Right ventricle myocardium inferior (tissue), 1 donor: Measurements from ENCODE around the gene EED. TPM values are rescaled to one million over a fixed set of nuclear protein-coding genes. Genes with fewer than 3 reads are reported as not detected.
A peak's percentile ranks its signal among the peaks of the same experiment; 100 is the strongest.

Source experiments
- ATAC-seq: fragments of 200-7000 bp; cut with Tn5 transposase; one replicate; pipeline ENCODE4 v1.9.1; 2020; ENCODE audit warnings: mild to moderate bottlenecking, moderate library complexity
- DNase-seq: peaks from one replicate; pipeline ENCODE4 v3.0.0; 2021; ENCODE audit errors: missing footprints
- intact Hi-C: fragments of 100-400 bp; cut with DNase I; formaldehyde crosslinking; loops from one replicate; pipeline ENCODE4 v1.11.0; 2022
- total RNA-seq: library from RNA; stranded (reverse); fragmentation: NEBNext Ultra II Directional; extraction: Animal tissue kit (Norgen Biotek cat#: 25700); gene quantifications from one replicate; pipeline ENCODE4 v1.2.1, GENCODE V29; 2021
- donor health status: DM: no; HTN: yes; CAD: no; lungs with severe emphysema.

EED gene
- total RNA-seq, 1 donor from 2014 or later: 12.7 TPM

DNA sequence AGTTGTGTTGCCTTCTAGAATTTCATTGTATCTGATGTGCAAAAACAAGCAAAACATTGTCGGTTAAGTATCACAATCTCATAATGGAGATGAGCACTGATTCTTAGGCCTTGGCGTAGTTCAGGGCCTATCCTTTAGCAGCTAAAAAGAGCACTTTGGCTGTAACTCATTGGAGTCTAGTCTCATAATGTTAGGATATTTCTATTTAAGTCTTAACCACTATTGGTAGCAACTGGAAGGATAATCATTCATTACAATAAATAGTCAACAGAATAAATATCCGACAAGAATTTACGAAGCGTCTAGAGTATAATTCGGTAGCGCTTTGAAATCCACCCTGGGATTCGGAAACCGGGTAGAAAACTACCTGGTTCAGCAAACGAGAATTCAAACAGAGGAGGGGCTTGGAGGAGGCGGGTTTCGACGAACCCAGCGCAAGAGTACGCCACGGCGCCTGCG, 461 bp upstream of the EED start:
- peak; percentile 92 for DNase-seq
- intact Hi-C loops: no loop called here
- peak; percentile 92 for ATAC-seq

DNA sequence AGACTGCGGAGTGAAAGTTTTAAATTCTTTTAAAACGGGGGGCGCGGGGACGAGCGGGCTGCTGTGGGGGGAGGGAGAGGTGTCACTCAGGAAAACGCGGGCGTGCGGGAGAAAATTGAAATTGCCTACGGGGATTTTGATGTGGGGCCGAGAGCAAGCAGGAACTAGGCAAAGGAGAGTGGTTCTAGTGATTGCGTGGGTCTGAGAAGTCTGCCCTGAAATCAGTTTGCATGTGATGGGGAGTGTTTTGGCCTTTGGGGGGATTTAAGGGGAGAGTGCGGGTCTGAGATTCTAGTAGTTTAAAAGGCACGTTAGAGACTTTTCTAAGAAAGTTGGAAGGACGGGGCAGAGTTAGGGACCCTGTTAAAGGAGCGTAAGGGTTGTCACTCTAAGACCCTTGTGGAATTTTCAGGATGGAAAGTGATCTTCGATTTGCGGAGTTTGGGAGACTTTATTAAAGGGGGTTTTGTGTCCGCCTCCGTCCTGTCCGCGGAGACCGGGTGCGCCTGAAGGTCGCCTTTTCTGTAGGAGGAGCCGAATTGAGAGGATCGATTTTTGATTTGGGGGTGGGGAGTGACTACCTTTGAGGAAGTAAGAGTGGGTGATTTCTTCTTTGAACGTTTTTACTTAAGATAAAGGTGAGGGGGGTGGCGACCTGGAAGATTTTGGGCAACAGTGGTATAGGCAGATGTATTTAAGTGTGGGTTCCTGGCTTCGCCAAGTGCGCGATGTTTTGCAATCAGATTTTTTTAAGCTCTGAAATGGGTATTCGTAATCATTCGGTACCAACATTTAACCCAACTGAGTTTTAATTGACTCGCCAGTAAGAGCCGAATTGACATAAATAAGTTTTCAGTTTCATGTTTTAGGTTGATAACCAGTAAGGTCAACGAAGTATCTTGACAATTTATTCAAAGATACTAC, 1.1 kb downstream of the EED start:
- no peak for ATAC-seq
- peak; percentile 65 for DNase-seq
- intact Hi-C loops: loop anchor here (5.0 kb wide), 1 partner anchor 57 kb away; the partner anchor contains the start of gene HIKESHI

DNA sequence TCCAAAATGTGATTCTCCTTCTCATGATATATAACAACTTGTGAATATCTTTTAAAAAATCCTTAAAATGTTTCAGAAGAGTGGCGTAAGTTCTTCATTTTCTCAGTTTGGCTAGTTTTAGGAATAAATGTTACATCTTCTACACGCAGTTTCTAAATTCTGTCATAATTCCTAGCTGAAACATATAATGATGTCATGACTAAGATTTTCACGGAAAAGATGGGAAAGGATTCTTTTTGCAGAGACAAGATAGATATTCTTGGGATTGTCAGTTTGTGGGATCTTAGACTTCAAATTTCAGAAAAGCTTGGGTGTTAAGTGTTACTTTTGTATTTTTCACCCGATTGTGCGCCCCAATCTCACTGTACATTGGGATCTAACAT, 1.7 kb downstream of the EED start:
- no peak for ATAC-seq
- no peak for DNase-seq
- intact Hi-C loops: loop anchor here (5.0 kb wide), 1 partner anchor 56 kb away; the partner anchor contains the start of gene HIKESHI

DNA sequence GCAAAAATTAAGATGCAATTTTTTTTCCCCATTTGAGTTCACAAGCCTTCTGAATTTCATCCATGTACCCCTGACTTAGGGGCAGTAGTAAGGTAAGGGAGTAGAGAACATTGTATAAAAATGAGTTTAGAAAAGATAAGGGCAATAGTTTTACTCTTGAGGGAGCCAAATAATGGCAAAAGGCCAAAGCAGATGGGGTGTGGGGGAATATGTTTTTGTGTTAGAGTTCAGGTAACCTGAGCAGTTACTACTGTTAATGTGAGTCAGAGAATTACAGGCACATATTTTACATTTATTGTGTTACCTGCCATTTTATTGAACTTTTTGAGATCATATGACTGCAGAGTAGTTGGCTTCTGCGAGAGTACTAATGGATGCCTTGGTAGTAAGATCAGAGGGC, 3.1 kb downstream of the EED start:
- no peak for DNase-seq
- ATAC-seq: no peak
- intact Hi-C loops: loop anchor here (5.0 kb wide), 1 partner anchor 55 kb away; the partner anchor contains the start of gene HIKESHI

DNA sequence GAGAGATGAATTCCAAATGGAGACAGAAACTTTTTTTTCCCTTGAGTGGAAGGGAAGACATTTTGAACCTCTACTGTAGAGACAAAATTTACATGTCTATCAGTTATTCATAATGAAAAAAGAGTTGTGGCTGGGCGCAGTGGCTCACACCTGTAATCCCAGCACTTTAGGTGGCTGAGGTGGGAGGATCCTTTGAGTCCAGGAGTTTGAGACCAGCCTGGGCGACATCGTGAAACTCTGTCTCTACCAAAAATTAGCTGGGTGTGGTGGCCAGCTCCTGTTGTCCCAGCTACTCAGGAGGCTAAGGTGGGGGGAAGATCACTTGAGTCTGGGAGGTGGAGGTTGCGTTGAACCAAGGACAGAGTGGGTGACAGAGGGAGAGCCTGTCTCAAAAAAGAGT, 4.1 kb downstream of the EED start:
- intact Hi-C loops: loop anchor here (5.0 kb wide), 1 partner anchor 54 kb away; the partner anchor contains the start of gene HIKESHI
- DNase-seq (no peak), ATAC-seq (no peak)

DNA sequence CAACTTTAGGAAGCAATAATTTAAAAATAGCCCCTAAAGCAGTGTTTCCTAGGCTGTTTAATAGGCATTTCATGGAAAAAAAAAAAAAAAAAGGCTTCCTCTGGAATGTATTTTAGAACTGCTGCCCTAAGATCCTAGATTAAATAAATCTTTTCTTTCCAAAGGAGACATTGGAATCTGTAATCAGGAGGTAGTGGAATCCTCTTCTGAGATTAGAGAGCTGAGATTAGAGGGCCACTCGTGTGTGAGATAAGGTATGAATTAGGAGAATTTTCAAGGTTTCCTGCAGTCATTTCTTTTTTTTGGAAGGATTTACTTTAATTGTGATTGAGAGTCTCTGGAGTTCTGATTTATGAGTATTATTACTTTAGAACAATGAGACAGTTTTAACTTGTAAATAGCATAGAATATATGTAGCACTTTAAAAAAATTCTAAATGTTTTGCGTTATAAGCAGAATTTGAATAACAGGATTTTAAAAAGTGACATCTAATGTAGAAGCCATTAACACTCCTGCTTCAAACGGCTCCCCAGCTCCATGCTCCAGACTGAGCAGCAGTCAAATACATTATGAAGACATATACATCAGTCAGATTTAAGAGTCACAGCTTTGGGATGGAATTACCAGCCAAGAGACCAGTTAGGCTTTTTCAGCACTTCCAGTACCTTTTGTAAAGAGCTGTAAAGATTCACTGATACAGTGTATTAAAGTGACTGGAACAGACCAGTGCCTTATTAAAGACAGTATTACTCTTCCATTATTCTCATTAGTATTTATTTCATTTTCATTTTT, 5.0 kb downstream of the EED start:
- ATAC-seq (no peak), DNase-seq (no peak)
- intact Hi-C loops: loop anchor here (5.0 kb wide), 1 partner anchor 53 kb away; the partner anchor contains the start of gene HIKESHI

DNA sequence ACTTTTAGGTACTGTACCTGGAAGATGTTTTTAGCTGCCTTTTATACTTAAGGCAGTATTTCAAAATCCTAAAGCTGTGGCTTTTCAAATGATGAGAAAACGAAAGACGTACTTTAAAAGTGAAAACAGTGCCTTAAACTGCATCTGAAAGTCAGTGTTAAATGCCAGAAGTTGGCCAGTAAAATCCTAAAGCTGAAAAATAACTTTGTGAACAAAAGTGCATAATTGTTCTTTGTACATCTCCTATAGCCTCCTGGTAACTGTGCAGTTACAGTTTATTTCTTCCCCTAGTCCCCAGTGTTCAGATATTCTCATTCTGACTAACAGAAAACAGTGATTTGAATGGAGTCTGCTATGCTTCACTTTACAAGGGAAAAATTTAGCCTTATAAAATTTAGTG, 6.8 kb downstream of the EED start:
- no peak for DNase-seq
- ATAC-seq: no peak
- intact Hi-C loops: no loop called here

DNA sequence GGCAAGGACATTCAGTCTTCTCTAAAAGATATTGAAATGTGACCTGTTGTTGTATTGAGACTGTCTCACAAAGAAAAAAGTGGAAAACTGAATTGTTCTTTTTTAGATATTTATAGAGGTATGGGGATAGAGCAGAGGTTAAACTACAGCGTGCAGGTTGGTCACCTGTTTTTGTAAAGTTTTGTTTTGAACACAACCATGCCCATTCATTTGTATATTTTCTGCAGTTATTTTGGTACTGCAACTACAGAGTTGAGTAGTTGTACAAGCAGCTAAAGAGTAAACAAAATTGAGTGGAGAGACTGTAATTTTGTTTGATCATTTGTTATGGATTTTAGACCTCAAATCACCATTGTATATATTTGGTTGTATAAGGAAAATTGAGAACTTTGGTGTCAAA, 11.3 kb downstream of the EED start:
- intact Hi-C loops: no loop called here
- no peak for ATAC-seq
- no peak for DNase-seq

DNA sequence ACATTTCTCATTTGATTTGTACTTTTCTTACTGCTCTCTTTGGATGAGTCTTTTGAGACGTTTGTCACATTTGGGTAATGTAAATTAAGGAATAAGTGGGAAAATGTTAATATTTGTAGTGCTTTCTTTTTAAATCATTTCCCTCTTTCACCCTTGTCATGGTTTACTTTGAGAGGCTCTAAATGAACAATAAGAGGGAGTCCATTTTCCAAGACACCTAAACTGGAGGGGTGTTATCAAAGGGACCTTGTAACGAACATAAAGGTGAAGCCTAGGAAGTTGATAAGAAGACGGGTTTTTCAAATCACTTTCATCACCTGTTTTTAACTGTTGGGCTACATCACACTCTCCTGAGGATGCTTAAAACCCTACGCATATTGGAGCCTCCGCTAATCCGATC, 12.1 kb downstream of the EED start:
- intact Hi-C loops: no loop called here
- DNase-seq (no peak), ATAC-seq (no peak)

DNA sequence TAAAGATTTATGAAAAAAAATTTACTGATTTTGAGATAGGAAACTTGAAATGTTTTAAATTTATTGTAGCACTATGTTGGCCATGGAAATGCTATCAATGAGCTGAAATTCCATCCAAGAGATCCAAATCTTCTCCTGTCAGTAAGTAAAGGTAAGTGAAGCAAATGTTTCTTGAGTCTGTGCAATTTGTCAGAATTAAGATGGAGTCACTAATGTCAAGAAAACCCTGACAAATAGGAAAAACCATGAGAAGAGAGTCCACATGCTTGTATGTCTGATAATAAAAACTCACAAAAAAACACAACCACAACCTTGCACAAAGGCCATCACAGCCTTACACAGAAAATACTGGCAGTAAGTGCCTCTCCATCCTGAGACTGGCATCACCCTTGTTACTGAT, 12.9 kb downstream of the EED start:
- ATAC-seq (no peak), DNase-seq (no peak)
- intact Hi-C loops: no loop called here

DNA sequence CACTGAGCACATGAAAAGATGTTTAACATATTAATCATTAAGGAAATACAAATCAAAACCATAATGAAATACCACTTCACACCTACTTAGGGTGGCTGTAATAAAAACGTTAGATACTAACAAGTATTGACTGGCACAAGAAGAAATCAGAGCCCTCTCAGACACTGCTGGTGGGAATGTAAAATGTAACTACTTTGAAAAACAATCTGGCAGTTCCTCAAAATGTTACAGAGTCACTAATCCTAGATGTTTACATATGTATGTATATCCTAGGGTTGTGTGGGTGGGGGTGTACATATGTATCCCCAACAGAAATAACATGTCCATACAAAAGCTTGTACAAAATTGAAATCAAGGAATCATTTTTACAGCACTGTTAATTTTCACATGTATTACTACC, 15.2 kb downstream of the EED start:
- DNase-seq (no peak), ATAC-seq (no peak)
- intact Hi-C loops: no loop called here

DNA sequence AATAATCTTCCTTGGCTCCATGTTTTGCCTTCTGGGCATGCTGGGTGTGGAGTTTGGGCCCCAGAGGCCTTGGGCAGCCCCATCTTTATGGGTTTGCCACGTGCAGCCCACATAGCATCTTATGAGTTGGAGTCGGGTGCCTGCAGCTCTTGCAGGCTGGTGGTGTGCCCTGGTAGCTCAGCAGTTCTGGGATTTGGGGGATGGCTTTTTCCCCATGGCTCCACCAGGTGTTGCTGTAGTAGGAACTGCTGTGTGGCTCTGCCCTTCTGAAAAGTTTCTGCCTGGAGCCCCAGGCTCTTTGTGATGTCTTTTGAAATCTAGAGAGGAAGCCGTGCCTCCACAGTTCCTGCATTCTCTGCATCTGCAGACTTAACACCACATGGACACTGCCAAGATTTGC, 16.8 kb downstream of the EED start:
- ATAC-seq: no peak
- intact Hi-C loops: no loop called here
- peak; percentile 37 for DNase-seq

DNA sequence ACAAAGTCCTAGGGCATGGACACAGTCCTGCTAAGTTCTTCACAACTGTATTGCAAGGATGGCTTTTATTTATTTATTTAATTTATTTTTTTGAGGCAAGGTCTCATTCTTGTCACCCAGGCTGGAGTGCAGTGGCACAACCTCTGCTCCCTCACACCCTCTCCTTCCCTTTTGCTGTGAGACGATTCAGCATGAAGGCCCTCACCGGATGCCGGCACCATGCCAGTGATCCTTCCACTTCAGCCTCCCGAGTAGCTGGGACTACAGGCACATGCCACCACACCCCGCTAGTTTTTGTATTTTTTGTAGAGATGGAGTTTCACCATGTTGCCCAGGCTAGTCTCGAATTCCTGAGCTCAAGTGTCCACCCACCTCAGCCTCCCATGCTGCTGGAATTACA, 17.8 kb downstream of the EED start:
- intact Hi-C loops: no loop called here
- no peak for DNase-seq
- ATAC-seq: no peak

DNA sequence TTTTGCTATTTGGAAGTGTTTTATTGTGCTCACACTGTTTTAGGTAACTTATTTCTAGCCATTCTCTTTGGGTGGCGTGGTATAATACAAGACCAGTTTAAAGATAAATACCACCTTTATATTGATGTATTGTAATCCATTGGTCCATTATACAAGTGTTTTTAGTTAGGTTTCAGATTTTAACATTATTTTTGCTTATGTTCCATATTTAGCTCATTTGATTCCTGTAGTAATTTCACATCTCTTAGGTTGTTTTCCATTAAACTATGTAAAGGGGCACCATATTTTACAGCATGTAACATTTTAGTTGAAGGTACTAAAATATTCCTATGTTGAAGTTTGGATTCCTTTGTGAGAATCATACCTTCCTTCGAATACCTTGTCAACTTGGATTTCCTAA, 20.1 kb downstream of the EED start:
- intact Hi-C loops: no loop called here
- ATAC-seq (no peak), DNase-seq (no peak)

DNA sequence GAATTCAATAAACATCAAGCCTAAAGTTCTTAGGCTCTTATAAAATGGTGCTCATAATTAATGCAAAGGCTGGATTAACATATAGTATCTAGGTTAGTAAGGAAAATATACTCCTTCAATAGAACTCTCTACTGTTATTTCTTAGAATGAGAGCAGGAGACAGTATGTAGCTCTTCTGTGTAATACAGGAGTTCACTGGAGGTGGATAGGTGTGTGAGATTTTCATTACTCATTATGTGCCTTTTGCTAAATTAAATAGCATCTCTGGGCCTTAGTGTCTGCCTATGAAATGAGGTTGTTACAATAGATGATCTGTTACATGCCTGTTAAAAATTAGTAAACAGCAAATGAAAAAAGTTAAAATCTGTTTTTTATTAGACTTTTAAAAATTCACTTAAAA, 20.6 kb downstream of the EED start:
- ATAC-seq: no peak
- intact Hi-C loops: no loop called here
- DNase-seq: no peak

DNA sequence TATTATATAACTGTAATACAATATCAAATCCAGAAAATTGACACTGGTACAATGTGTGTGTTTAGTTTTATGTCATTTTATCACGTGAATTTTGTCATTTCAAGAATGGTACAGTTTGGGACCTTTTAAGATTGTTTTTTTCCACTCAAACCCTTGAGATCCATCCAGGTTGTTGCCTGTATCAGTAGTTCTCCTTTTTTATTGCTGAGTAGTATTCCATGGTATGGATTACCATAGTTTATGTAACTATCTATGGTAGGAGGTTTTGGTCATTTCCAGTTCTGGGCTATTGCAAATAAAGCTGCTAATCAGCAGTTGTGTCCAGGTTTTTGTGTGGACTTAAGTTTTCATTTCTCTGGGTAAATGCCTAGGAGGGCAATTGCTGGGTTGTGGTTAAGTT, 25.1 kb downstream of the EED start:
- no peak for ATAC-seq
- intact Hi-C loops: no loop called here
- DNase-seq: no peak

DNA sequence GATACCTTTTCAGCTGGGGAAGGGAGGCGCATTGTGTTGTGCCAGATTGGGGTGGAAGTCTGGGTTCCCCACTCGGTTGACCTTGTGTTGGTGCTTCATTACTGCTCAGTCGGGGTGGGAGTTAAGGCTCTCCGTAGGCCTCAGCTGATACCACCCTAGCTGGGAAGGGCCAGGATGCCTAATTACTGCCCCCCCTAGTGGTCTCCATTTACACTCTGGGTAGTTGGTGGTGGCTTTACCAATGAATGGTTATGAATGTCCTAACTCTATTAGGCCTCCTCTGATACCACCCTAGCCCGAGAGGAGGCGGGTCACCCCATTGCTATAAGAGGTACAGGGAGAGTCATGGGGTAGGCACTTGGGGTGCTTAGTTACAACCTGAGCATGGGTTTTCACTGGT, 29.9 kb downstream of the EED start:
- ATAC-seq (no peak), DNase-seq (no peak)
- intact Hi-C loops: no loop called here

DNA sequence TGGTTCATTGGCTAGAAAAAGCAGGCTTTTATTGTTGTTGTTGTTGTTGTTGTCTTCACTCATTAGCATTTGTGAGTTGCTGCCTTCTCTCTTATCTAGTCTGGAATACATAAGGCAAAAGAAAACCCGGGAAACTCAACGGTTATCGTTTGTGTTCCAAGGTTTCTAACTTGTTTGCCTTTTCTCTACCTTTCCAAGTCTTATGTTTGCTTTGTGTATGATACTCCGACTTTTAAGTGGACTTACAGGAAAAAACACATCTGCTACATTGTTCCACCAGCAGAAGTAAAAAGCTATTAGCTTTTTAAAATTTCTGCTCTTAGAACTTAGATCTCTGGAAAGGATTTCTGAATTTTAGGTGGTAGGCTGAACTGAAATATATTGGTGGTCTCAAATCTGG, 30.4 kb downstream of the EED start:
- no peak for DNase-seq
- intact Hi-C loops: no loop called here
- no peak for ATAC-seq

DNA sequence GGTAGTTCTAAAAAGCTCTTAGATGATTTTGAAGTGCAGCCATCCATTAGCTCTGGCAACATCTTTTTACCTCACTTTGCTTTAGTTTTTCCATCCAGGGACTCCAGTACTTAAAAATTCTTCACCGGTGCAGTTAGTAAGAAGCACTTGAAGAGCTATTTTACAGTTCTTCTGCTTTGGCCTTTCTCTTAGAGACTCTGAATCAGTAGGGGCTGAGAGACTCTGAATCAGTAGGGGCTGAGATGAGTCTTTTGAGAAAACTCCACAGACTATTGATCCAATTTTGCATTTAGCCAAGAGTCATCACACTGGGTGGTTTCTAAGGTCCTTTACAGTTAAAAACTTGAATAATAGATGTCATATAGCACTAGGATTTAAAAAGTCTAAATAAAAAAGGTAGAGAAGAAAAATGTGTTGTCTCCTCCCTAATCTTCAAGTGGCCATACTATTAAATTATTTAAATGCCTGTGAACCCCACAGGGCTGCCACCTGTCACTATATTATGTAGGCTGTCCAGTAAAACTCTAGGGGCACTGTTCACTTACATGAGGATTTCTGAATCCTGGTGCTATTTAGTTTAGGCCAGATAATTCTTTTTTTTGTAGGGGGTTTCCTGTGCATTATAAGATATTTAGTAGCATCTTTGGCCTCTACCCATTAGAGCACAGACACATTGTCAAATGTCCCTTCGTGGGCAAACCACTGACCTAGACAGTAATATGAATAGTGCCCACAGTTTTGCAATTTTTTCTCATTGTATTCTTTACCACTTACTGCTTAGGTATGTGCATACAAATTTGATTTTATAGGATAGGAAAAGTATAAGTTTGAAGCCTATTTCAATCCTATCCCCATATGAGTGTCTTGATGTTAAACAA, 31.2 kb downstream of the EED start:
- ATAC-seq (no peak), DNase-seq (no peak)
- intact Hi-C loops: no loop called here
